Rectal smooth muscle tissue (tissue), 1 donor: ENCODE results near the gene DLGAP1.

Source experiments
- H3K27ac ChIP-seq: one replicate; pipeline ENCODE4 v1.7.0; 2013; ENCODE audit warnings: low read depth, low read length, inconsistent platforms
- H3K27me3 ChIP-seq: one replicate; pipeline ENCODE4 v1.7.0; 2013; ENCODE audit warnings: low read length; ENCODE audit not compliant: control insufficient read depth, insufficient read depth
- H3K36me3 ChIP-seq: one replicate; pipeline ENCODE4 v1.7.0; 2013; ENCODE audit warnings: low read length; ENCODE audit not compliant: control insufficient read depth, insufficient read depth
- H3K4me1 ChIP-seq: one replicate; pipeline ENCODE4 v1.7.0; 2013; ENCODE audit warnings: low read length; ENCODE audit not compliant: control insufficient read depth, insufficient read depth
- H3K4me3 ChIP-seq: one replicate; pipeline ENCODE4 v1.7.0; 2013; ENCODE audit warnings: low read length
- H3K9ac ChIP-seq: one replicate; pipeline ENCODE4 v1.7.0; 2013; ENCODE audit warnings: low read length

The DLGAP1 gene

GRCh38 chr18:3579701-3580100 is 875.4 kb downstream of the DLGAP1 start:
- Histone ChIP-seq H3K4me1 (no peaks in the 10 kb centered on the region), H3K4me3 (no peak overlapping the region)

GRCh38 chr18:3578621-3579020 is 876.5 kb downstream of the DLGAP1 start:
- no peaks in the 10 kb centered on the region for H3K36me3 ChIP-seq
- no peak overlapping the region for H3K27ac ChIP-seq
- no peak overlapping the region for H3K9ac ChIP-seq
- H3K4me1 ChIP-seq = no peaks in the 10 kb centered on the region
- H3K4me3 ChIP-seq = no peak overlapping the region
- H3K27me3 ChIP-seq = no peaks in the 10 kb centered on the region

More at GRCh38 chr18:3579701-3580100, 875.4 kb downstream of the DLGAP1 start:
- no peaks in the 10 kb centered on the region for H3K36me3 ChIP-seq
- no peaks in the 10 kb centered on the region for H3K27me3 ChIP-seq
- H3K9ac ChIP-seq = no peak overlapping the region
- no peak overlapping the region for H3K27ac ChIP-seq

- Histone ChIP-seq H3K27ac (no peak overlapping the region), H3K36me3 (no peaks in the 10 kb centered on the region), H3K4me1 (no peaks in the 10 kb centered on the region), H3K4me3 (no peak overlapping the region), H3K9ac (no peak overlapping the region), H3K27me3 (no peaks in the 10 kb centered on the region)
These were observed 877.7 kb downstream of the DLGAP1 start for GRCh38 chr18:3577281-3577855.

GRCh38 chr18:3572761-3573160 is 882.3 kb downstream of the DLGAP1 start:
- no peaks in the 10 kb centered on the region for H3K4me1 ChIP-seq
- H3K27ac ChIP-seq = no peak overlapping the region
- no peak overlapping the region for H3K4me3 ChIP-seq
- no peak overlapping the region for H3K9ac ChIP-seq
- no peaks in the 10 kb centered on the region for H3K27me3 ChIP-seq
- no peaks in the 10 kb centered on the region for H3K36me3 ChIP-seq

GRCh38 chr18:3566851-3567250 is 888.3 kb downstream of the DLGAP1 start:
- Histone ChIP-seq H3K9ac (no peak overlapping the region), H3K4me3 (no peak overlapping the region), H3K27ac (no peak overlapping the region), H3K27me3 (no peaks in the 10 kb centered on the region), H3K4me1 (no peaks in the 10 kb centered on the region), H3K36me3 (no peaks in the 10 kb centered on the region)

- H3K4me3 ChIP-seq = no peak overlapping the region
- no peaks in the 10 kb centered on the region for H3K27me3 ChIP-seq
- H3K4me1 ChIP-seq = no peaks in the 10 kb centered on the region
- no peak overlapping the region for H3K9ac ChIP-seq
- no peak overlapping the region for H3K27ac ChIP-seq
- H3K36me3 ChIP-seq = no peaks in the 10 kb centered on the region
These were observed 894.4 kb downstream of the DLGAP1 start for GRCh38 chr18:3560755-3561154.

- Histone ChIP-seq H3K4me3 (no peak overlapping the region), H3K27me3 (no peaks in the 10 kb centered on the region), H3K27ac (no peak overlapping the region), H3K4me1 (no peaks in the 10 kb centered on the region), H3K9ac (no peak overlapping the region), H3K36me3 (no peaks in the 10 kb centered on the region)
These were observed 900.2 kb downstream of the DLGAP1 start for GRCh38 chr18:3554811-3555427.

- Histone ChIP-seq H3K27me3 (no peaks in the 10 kb centered on the region), H3K9ac (no peak overlapping the region), H3K4me3 (no peak overlapping the region), H3K36me3 (no peaks in the 10 kb centered on the region), H3K4me1 (no peaks in the 10 kb centered on the region), H3K27ac (no peak overlapping the region)
These were observed 901.0 kb downstream of the DLGAP1 start for GRCh38 chr18:3554091-3554601.

GRCh38 chr18:3552305-3552704 is 902.8 kb downstream of the DLGAP1 start:
- no peak overlapping the region for H3K4me3 ChIP-seq
- no peaks in the 10 kb centered on the region for H3K27me3 ChIP-seq
- no peaks in the 10 kb centered on the region for H3K4me1 ChIP-seq
- no peak overlapping the region for H3K9ac ChIP-seq
- no peaks in the 10 kb centered on the region for H3K36me3 ChIP-seq
- H3K27ac ChIP-seq = no peak overlapping the region

- no peak overlapping the region for H3K27ac ChIP-seq
- H3K27me3 ChIP-seq = no peaks in the 10 kb centered on the region
- H3K36me3 ChIP-seq = no peaks in the 10 kb centered on the region
- H3K4me1 ChIP-seq = no peaks in the 10 kb centered on the region
- no peak overlapping the region for H3K4me3 ChIP-seq
- no peak overlapping the region for H3K9ac ChIP-seq
These were observed 907.1 kb downstream of the DLGAP1 start for GRCh38 chr18:3547891-3548615.

- H3K9ac ChIP-seq = no peak overlapping the region
- no peaks in the 10 kb centered on the region for H3K4me1 ChIP-seq
- no peaks in the 10 kb centered on the region for H3K36me3 ChIP-seq
- H3K4me3 ChIP-seq = no peak overlapping the region
- H3K27ac ChIP-seq = no peak overlapping the region
- H3K27me3 ChIP-seq = no peaks in the 10 kb centered on the region
These were observed 909.0 kb downstream of the DLGAP1 start for GRCh38 chr18:3546106-3546505.

GRCh38 chr18:3544537-3544936 is 910.6 kb downstream of the DLGAP1 start:
- no peaks in the 10 kb centered on the region for H3K27me3 ChIP-seq
- no peaks in the 10 kb centered on the region for H3K36me3 ChIP-seq
- H3K4me3 ChIP-seq = no peak overlapping the region
- H3K27ac ChIP-seq = no peak overlapping the region
- H3K9ac ChIP-seq = no peak overlapping the region
- no peaks in the 10 kb centered on the region for H3K4me1 ChIP-seq
